ENCODE data around the gene HNRNPD.
"Not testable (repeated sequence)": the region's sequence is repeated elsewhere in the genome, so short reads cannot be mapped to it uniquely, and the experiment has no call there.

Gene HNRNPD

GRCh38 chr4:82402196-82402775, 28.5 kb upstream of the HNRNPD start:
- no peak overlapping the region for H3K4me3 ChIP-seq (ENCODE audit: control insufficient read depth, low read depth, low read length)
- no peak for DNase-seq (ENCODE audit: low read depth)
- no peak for TF ChIP-seq CTCF (IDR thresholded peaks at IDR 0.05; ENCODE audit: control insufficient read depth, insufficient read depth, low read depth, low read length, missing control alignments)

GRCh38 chr4:82401600-82401999, 27.8 kb upstream of the HNRNPD start:
- no peak for TF ChIP-seq CTCF (IDR thresholded peaks at IDR 0.05; ENCODE audit: control insufficient read depth, insufficient read depth, low read depth, low read length, missing control alignments)
- no peak for DNase-seq (ENCODE audit: low read depth)
- H3K4me3 ChIP-seq (ENCODE audit: control insufficient read depth, low read depth, low read length), result no peak overlapping the region

- H3K4me3 ChIP-seq (ENCODE audit: control insufficient read depth, low read depth, low read length), result no peak overlapping the region
Measured at GRCh38 chr4:82398263-82398662, 24.5 kb upstream of the HNRNPD start.

GRCh38 chr4:82397527-82397926, 23.7 kb upstream of the HNRNPD start:
- no peak for TF ChIP-seq CTCF (IDR thresholded peaks at IDR 0.05; ENCODE audit: control insufficient read depth, insufficient read depth, low read depth, low read length, missing control alignments)
- DNase-seq (ENCODE audit: low read depth), result no peak

More at GRCh38 chr4:82398263-82398662, 24.5 kb upstream of the HNRNPD start:
- DNase-seq (ENCODE audit: low read depth), result no peak
- TF ChIP-seq CTCF (IDR thresholded peaks at IDR 0.05; ENCODE audit: control insufficient read depth, insufficient read depth, low read depth, low read length, missing control alignments), result no peak

GRCh38 chr4:82394896-82395295, 21.1 kb upstream of the HNRNPD start:
- no peak for TF ChIP-seq CTCF (IDR thresholded peaks at IDR 0.05; ENCODE audit: control insufficient read depth, insufficient read depth, low read depth, low read length, missing control alignments)
- no peak overlapping the region for H3K4me3 ChIP-seq (ENCODE audit: control insufficient read depth, low read depth, low read length)
- no peak for DNase-seq (ENCODE audit: low read depth)

More at GRCh38 chr4:82397527-82397926, 23.7 kb upstream of the HNRNPD start:
- H3K4me3 ChIP-seq (ENCODE audit: control insufficient read depth, low read depth, low read length), result no peak overlapping the region

- not testable (repeated sequence) for H3K4me3 ChIP-seq (ENCODE audit: control insufficient read depth, low read depth, low read length); DNase-seq (ENCODE audit: low read depth)
Measured at GRCh38 chr4:82390061-82390460, 16.3 kb upstream of the HNRNPD start.

GRCh38 chr4:82388405-82388804, 14.6 kb upstream of the HNRNPD start:
- TF ChIP-seq CTCF (IDR thresholded peaks at IDR 0.05; ENCODE audit: control insufficient read depth, insufficient read depth, low read depth, low read length, missing control alignments), result no peak
- no peak overlapping the region for H3K4me3 ChIP-seq (ENCODE audit: control insufficient read depth, low read depth, low read length)
- DNase-seq (ENCODE audit: low read depth), result no peak

- DNase-seq (ENCODE audit: low read depth); H3K4me3 ChIP-seq (ENCODE audit: control insufficient read depth, low read depth, low read length): not testable (repeated sequence)
Measured at GRCh38 chr4:82386312-82386711, 12.5 kb upstream of the HNRNPD start.
